GM18858 (cell line): ENCODE data around the gene NHSL1.

Experiments used
- ATAC-seq: cut with Tn5 transposase; IDR thresholded peaks from one replicate; pipeline ENCODE4 v1.9.1; 2021; ENCODE audit not compliant: unreplicated experiment

The NHSL1 gene

DNA sequence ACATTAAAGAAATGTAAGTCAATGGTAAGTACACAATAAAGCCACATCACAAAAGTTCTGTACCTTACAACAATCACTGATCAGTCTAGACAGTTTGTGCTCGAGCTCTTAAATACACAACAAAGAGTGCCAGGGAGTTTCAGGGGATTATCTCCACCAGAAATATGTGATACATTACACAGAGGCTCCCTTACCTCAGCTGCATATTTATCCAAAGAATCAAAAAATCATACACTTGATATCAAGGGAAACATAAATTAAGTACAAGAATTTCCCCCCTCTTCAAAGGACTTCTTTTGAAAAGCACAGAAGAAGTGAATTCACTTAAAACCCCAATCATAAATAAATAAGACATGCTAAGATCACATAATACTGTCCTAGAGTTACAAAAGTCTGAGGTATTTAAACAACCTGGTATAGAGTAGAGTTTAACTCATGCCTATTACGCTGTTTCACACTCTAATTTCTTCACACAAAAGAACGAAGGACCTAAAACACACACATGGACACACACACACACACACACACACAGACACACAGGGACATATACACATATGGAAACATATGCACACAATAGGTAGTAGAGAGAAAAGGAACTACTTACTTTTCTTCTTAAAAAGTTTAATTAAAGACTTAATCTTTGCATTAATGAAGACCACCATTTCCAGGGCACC lies 528 bp downstream of the NHSL1 start:
- ATAC-seq, result no peak

DNA sequence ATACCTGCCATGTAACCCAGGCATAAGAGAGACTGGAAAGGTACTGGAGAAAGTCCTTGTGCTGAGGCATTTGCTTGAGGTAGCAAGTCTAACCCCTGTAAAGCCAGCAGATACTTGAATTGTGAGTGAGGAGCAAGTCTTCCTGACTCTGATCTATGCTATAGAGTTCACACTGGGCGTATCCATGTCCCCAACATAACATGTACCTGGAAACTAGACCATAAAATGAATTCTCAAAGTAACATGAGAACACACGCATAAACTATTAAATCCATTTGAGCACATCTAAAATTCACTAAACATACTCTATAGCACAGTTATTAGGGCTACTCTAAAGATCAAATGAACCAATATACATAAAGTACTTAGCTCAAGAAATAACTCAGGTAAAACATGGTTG lies 2.0 kb downstream of the NHSL1 start:
- ATAC-seq, result no peak

DNA sequence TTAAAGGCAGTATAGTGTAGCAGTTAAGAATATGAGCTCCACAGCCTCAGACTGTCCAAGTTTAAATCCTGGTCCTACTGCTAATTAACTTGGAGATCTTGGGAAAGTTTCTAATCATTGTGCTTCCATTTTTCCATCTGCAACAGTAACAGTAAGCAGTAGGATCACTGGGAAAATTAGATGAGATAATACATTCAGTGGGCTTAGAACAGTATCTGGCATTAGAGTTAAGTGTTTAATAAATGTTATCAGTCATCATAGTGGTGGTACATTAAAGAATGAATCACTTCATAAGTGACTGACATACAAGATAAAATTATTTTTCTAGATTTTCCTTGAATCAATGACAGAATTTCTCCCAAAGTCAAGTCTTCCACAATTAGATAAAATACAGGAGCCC lies 5.0 kb downstream of the NHSL1 start:
- no peak for ATAC-seq

- ATAC-seq, result no peak
Observed at GRCh38 chr6:138493413-138493812, 5.9 kb downstream of the NHSL1 start.

DNA sequence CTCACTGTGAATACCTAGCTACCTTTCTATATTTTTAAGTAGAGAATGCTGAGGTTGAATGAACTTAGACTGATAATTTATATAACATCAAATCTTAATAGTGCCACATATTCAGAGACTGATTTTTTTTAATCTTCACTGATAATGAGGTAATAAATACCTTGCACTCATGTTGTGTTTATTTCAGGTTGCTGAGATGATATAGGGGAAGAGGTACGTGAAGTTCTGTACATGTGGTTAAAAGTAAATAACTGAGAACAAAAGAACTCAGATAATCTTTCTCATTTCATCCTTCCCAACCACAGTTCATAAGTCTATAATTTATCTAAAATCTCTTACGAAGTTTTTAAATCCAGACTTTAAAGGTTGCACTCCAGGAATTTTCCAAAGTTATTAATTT lies 6.4 kb downstream of the NHSL1 start:
- no peak for ATAC-seq

- no peak for ATAC-seq
Observed at GRCh38 chr6:138492113-138492512, 7.2 kb downstream of the NHSL1 start.

GRCh38 chr6:138491017-138491416 lies 8.3 kb downstream of the NHSL1 start:
- no peak for ATAC-seq

- no peak for ATAC-seq
Observed at GRCh38 chr6:138489846-138490245, 9.4 kb downstream of the NHSL1 start.

- no peak for ATAC-seq
Observed at GRCh38 chr6:138487102-138487604, 12.1 kb downstream of the NHSL1 start.

DNA sequence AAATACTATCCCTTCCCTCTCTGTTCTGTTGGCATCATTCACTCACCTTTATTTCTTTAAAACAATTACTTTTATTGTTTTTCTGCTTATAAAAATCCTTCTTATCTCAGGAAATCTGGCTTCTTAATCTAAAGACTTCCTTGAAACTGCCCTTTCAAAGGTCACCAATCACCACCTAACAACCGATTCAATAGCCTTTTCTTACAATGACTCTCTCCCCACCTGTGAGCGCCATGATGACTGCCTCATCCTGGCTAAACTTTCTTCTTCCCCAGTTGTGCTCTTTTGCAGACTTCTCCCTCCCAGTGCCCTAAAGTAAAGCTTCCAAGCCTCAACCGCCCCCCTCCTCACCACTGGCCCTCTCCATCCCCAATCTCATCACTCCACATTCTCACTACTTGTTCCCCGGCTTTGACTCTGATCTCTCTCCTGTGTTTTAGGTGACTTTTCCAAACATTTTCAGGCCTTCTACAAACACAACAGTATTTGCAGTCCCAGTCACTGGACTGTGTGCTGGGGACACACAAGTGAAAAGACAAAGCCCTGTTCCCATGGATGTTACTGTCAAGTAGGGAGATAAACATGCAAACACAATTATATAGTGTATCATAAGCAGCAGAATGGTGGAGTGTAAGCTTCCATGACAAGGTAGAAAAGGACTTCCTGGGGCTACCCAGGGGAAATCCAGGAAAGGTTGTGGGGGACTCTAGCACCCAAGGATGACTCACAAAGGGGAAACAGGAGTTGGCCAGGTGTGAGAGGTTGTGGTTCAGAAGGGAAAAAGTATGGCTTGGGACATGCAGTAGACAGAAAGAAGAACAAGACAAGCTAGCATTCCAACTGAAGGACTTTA lies 12.8 kb downstream of the NHSL1 start:
- ATAC-seq, result no peak

- ATAC-seq, result no peak
Observed at GRCh38 chr6:138485586-138486248, 13.6 kb downstream of the NHSL1 start.

DNA sequence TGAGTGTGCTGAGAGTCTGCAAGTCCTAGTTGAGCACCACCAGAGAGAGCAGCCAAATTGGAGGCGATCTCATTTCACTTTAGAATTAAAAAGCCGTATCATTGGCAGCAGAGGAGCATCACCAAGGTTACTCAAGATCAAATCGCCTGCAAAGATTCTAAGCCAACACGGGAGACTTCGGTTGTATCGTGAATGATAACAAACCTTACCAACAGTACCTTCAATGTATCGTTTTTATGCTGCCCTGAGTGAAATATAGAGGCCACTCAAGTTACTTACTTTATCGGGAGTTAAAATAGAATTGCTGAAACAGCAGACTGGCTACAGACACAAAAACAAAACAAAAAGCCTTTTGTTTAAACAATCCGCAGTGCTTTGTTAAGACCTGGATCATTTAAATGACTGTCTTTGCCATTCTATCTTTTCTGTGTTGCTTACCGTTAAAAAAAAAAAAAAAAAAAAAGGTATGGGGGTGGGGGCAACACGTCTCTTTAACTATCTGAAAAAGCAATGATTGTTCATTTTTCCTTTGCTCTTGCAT lies 14.2 kb downstream of the NHSL1 start:
- ATAC-seq, result no peak

GRCh38 chr6:138484018-138484731 lies 15.1 kb downstream of the NHSL1 start:
- no peak for ATAC-seq

GRCh38 chr6:138482816-138483215 lies 16.5 kb downstream of the NHSL1 start:
- ATAC-seq, result no peak

- no peak for ATAC-seq
Observed at GRCh38 chr6:138480279-138480949, 18.9 kb downstream of the NHSL1 start.

DNA sequence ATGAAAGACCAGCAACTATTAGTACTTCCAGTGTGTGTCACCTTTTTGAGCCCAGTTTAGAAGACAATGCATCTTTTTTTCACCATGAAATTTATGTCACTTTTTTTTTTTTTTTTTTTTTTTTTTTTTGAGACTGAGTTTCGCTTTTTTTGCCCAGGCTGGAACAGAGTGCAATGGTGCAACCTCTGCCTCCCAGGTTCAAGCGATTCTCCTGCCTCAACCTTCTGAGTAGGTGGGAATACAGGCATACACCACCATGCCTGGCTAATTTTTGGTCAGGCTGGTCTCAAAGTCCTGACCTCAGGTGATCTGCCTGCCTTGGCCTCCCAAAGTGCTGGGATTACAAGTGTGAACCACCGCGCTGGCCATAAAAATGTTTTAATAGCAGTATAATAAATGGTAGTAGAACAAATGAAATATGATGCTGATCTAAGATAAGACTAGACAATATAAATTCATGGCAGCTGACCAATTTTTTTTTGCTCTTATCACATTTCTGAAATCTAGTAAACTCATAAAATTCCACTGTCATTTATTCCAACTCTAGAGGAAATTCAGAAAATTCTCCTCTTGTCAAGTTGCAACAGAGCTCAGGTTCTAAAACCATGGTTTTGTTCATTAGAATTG lies 21.3 kb downstream of the NHSL1 start:
- no peak for ATAC-seq

DNA sequence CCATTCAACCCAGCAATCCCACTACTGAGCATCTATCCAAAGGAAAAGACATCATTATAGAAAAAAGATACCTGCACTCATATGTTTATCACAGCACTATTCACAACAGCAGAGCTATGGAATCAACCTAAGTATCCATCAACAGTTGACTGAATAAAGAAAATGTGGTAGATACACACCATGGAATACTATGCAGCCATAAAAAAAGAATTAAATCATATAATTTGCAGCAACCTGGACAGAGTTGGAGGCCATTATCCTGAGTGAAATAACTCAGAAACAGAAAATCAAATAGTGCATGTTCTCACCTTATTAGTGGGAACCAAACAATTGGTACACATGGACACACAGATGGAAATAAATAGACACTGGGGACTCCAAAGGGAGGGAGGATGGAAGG lies 23.2 kb downstream of the NHSL1 start:
- no peak for ATAC-seq

DNA sequence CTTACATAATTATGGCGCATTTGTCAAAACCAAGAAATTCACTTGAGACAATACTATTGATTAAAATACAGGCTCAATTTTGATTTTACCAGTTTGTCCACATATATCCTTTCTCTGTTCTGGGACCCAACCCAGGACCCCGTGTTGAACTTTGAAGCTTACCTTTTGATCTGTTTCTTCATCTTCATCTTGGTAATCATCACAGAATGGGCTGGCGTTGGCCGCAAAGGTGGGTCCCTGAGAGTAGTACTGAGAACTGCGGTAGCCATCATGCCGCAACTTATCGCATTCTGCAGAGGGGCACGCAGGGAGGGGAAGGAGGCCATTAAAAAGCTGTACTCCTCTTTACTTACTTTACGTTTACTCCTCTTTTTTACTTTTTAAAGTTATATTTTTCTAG lies 26.1 kb downstream of the NHSL1 start:
- no peak for ATAC-seq

DNA sequence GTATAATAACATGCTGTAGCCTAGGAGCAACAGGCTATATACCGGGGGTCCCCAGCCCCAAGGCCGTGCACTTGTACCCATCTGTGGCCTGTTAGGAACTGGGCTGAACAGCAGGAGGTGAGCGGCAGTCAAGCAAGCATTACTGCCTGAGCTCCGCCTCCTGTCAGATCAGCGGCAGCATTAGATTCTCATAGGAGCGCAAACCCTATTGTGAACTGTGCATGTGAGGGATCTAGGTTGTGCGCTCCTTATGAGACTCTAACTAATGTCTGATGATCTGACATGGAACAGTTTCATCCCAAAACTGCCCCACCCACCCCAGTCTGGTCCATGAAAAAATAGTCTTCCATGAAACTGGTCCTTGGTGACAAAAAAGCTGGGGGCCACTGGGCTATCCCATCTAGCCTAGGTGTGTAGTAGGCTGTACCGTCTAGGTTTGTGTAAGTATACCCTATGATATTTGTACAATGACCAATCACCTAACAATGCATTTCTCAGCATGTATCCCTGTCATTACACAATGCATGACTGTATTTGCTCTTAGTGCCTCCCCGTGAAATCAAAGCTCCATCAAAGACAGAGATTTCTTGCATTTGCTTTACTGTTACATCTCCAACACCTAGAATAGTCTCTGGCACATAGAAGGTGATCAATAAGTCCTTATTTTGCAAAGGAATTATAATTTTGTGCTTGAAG lies 30.8 kb downstream of the NHSL1 start:
- no peak for ATAC-seq
